HG02884 (cell line): ENCODE results near the gene ITGB7.
A peak's percentile ranks its signal among the peaks of the same experiment; 100 is the strongest.

Source experiments
- ATAC-seq: cut with Tn5 transposase; IDR thresholded peaks from one replicate; pipeline ENCODE4 v1.9.1; 2021; ENCODE audit warnings: mild to moderate bottlenecking, moderate library complexity; ENCODE audit not compliant: unreplicated experiment

Gene ITGB7

GRCh38 chr12:53207042-53207441 is at the start of gene ITGB7:
ITGB7 (minus strand) TSS chr12:53207251; CDS start chr12:53200443, 6,808 bp downstream.
- peak; percentile 42 for ATAC-seq

GRCh38 chr12:53255996-53256395 is 48.9 kb upstream of the ITGB7 start:
- ATAC-seq: no peak

GRCh38 chr12:53254816-53255545 is 47.9 kb upstream of the ITGB7 start:
- ATAC-seq: no peak

- no peak for ATAC-seq
Observed at GRCh38 chr12:53253298-53253697, 46.2 kb upstream of the ITGB7 start.

GRCh38 chr12:53252349-53252916 is 45.4 kb upstream of the ITGB7 start:
- no peak for ATAC-seq

- ATAC-seq: peak; percentile 56
Observed at GRCh38 chr12:53251477-53252348, 44.7 kb upstream of the ITGB7 start.

GRCh38 chr12:53245286-53245685 is 38.2 kb upstream of the ITGB7 start:
- ATAC-seq: no peak

GRCh38 chr12:53244337-53244736 is 37.3 kb upstream of the ITGB7 start:
- ATAC-seq: no peak

GRCh38 chr12:53241623-53242412 is 34.8 kb upstream of the ITGB7 start:
- ATAC-seq: no peak

- no peak for ATAC-seq
Observed at GRCh38 chr12:53239643-53240258, 32.7 kb upstream of the ITGB7 start.

GRCh38 chr12:53236443-53237111 is 29.5 kb upstream of the ITGB7 start:
- ATAC-seq: no peak

- ATAC-seq: no peak
Observed at GRCh38 chr12:53235742-53236442, 28.8 kb upstream of the ITGB7 start.

- no peak for ATAC-seq
Observed at GRCh38 chr12:53235164-53235563, 28.1 kb upstream of the ITGB7 start.

GRCh38 chr12:53234271-53234914 is 27.3 kb upstream of the ITGB7 start:
- no peak for ATAC-seq

- no peak for ATAC-seq
Observed at GRCh38 chr12:53233671-53234121, 26.6 kb upstream of the ITGB7 start.

- no peak for ATAC-seq
Observed at GRCh38 chr12:53232646-53233461, 25.8 kb upstream of the ITGB7 start.

- ATAC-seq: no peak
Observed at GRCh38 chr12:53231921-53232645, 25.0 kb upstream of the ITGB7 start, which contains the start of gene RARG. RARG (minus strand) TSS chr12:53232209; CDS start chr12:53227545, 4,664 bp downstream.
